Activated naive CD8-positive, alpha-beta T cell treated with anti-CD3 and anti-CD28 coated beads for 36 hours (primary cell): ENCODE results near the gene NIF3L1. TPM values are rescaled to one million over a fixed set of nuclear protein-coding genes. Genes with fewer than 3 reads are reported as not detected.
A peak's percentile ranks its signal among the peaks of the same experiment; 100 is the strongest.
"Not testable (repeated sequence)": the region's sequence is repeated elsewhere in the genome, so short reads cannot be mapped to it uniquely, and the experiment has no call there.

Experiments
- DNase-seq: peaks from one replicate; pipeline ENCODE4 v3.0.0; 2021
- H3K27ac Mint-ChIP-seq: one replicate; pipeline ENCODE4 v1.8.0; 2022; ENCODE audit warnings: mild to moderate bottlenecking, moderate library complexity, mixed read lengths
- H3K27me3 Mint-ChIP-seq: one replicate; pipeline ENCODE4 v1.8.0; 2022; ENCODE audit warnings: mild to moderate bottlenecking, mixed read lengths
- H3K36me3 Mint-ChIP-seq: one replicate; pipeline ENCODE4 v1.8.0; 2021; ENCODE audit warnings: mild to moderate bottlenecking, mixed read lengths
- H3K4me1 Mint-ChIP-seq: one replicate; pipeline ENCODE4 v1.8.0; 2021; ENCODE audit warnings: mixed read lengths
- H3K4me3 Mint-ChIP-seq: one replicate; pipeline ENCODE4 v1.8.0; 2022; ENCODE audit warnings: mild to moderate bottlenecking, moderate library complexity, mixed read lengths
- H3K9me3 Mint-ChIP-seq: one replicate; pipeline ENCODE4 v1.8.0; 2022; ENCODE audit warnings: mixed read lengths
- total RNA-seq, 2 experiments: library from RNA; stranded (reverse); gene quantifications; one replicate each; pipeline ENCODE4 v1.2.3, GENCODE V29; 2021

NIF3L1 gene
- total RNA-seq, 2 experiments from 2014 or later: 30.2 to 33.9 TPM

GRCh38 chr2:200861617-200862155 is 27.5 kb upstream of the NIF3L1 start:
- no peaks in the 10 kb centered on the region for H3K27me3 Mint-ChIP-seq
- peaks cover 80% of the 10 kb centered on the region for H3K36me3 Mint-ChIP-seq
- no peaks in the 10 kb centered on the region for H3K9me3 Mint-ChIP-seq
- peaks cover 41% of the 10 kb centered on the region for H3K4me1 Mint-ChIP-seq
- peak overlapping the region; percentile 95 for H3K27ac Mint-ChIP-seq
- peak overlapping the region; percentile 91 for H3K4me3 Mint-ChIP-seq
- DNase-seq: no peak

DNA sequence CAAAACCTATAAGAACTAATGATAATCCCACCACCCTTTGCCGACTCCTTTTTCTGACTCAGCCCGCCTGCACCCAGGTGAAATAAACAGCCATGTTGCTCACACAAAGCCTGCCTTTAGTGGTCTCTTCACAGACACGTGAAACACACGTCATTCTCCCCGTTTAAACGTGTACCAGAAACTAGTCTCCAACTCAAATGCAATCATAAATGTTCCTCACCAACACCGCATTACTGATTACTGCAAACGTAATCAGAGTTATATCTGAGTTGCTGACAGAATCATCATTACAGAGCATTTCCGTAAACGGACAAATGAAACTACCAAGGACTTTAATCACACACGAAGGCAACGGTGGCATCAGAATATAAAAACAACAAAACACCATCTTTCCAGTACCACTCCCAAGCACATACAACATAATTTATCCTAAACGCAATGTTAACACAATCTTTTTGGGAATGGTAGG is 26.6 kb upstream of the NIF3L1 start:
- Mint-ChIP-seq H3K27ac (peak overlapping the region; percentile 95), H3K4me1 (peaks cover 38% of the 10 kb centered on the region), H3K27me3 (no peaks in the 10 kb centered on the region), H3K9me3 (no peaks in the 10 kb centered on the region), H3K4me3 (peak overlapping the region; percentile 91), H3K36me3 (peaks cover 75% of the 10 kb centered on the region)
- peak; percentile 70 for DNase-seq

DNA sequence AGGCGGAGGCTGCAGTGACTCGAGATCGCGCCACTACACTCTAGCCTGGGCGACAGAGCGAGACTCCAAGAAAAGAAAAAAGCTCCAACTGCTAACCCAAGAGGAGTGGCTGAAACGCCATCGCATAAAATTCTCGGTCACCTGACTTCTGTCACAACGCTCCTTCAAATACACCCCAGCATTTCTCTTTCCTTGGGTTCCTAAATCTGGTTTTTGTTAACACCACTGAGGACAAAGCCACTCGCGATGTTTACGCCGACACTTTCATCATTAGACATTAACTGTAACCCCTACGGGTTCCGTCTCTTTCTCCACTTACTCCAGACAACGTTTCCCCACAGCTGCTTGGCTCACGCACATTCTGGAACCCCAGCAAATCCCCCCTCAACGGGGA is 25.4 kb upstream of the NIF3L1 start:
- no peak for DNase-seq
- Mint-ChIP-seq H3K4me3 (peak overlapping the region; percentile 91), H3K27ac (peak overlapping the region; percentile 95), H3K36me3 (peaks cover 65% of the 10 kb centered on the region), H3K4me1 (peaks cover 28% of the 10 kb centered on the region), H3K9me3 (no peaks in the 10 kb centered on the region), H3K27me3 (no peaks in the 10 kb centered on the region)

- peaks cover 24% of the 10 kb centered on the region for H3K4me1 Mint-ChIP-seq
Measured at GRCh38 chr2:200864176-200865034, 24.8 kb upstream of the NIF3L1 start, which contains the start of gene CLK1. TSS of gene CLK1 (minus strand) at chr2:200864658. CDS start at chr2:200861862, 2,796 bp downstream.

DNA sequence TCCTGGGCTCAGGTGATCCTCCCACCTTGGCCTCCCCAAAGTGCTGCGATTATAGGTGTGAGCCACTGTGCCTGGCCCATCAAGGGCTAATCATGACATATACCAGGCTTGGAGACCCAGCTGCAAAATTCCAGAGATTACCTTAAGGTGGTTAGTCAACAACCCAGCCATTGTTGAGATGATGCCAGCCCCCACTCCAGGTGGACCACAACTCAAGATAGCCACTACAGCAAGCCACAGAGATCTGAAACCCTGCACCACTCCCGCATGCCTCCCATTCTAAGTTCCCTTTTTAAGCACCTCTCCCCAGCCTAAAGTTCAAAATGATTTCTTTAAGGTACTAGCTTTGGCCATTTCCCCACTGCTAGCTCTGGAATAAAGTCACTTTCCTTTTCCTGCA is 20.2 kb upstream of the NIF3L1 start:
- Mint-ChIP-seq H3K4me3 (no peak overlapping the region), H3K36me3 (peaks cover 40% of the 10 kb centered on the region), H3K27me3 (no peaks in the 10 kb centered on the region), H3K9me3 (no peaks in the 10 kb centered on the region), H3K27ac (no peak overlapping the region), H3K4me1 (peaks cover 7% of the 10 kb centered on the region)
- DNase-seq: no peak

More at GRCh38 chr2:200864176-200865034, 24.8 kb upstream of the NIF3L1 start, which contains the start of gene CLK1:
- no peaks in the 10 kb centered on the region for H3K9me3 Mint-ChIP-seq
- peak within 1 kb of the TSS; percentile 91 for H3K4me3 Mint-ChIP-seq
- H3K27me3 Mint-ChIP-seq: no peaks in the 10 kb centered on the region
- peak within 1 kb of the TSS; percentile 95 for H3K27ac Mint-ChIP-seq
- DNase-seq: peak; percentile 93
- peaks cover 65% of the 10 kb centered on the region for H3K36me3 Mint-ChIP-seq

DNA sequence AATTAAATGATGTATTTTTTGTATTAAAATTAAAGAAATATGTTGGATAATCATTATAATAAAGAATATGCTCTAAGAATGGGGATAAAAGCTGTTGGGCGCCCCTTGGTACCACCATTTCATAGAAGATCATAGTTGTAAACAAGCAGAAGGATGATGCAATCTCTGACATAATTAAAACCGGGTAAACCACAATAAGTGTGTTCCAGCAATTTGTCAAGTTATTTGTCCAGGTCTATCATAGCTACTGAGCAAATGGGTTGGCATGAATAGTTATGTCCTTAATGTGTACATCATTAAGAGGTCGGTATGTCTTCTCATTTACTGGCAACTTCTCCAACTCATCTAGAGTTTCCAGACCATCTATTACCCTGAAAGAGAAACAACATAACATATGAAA is 18.0 kb upstream of the NIF3L1 start:
- Mint-ChIP-seq H3K27me3 (no peaks in the 10 kb centered on the region), H3K9me3 (no peaks in the 10 kb centered on the region), H3K36me3 (peaks cover 43% of the 10 kb centered on the region), H3K4me3 (no peak overlapping the region), H3K4me1 (no peaks in the 10 kb centered on the region), H3K27ac (peak overlapping the region; percentile 60)
- DNase-seq: no peak

- Mint-ChIP-seq H3K36me3 (peaks cover 41% of the 10 kb centered on the region), H3K9me3 (no peaks in the 10 kb centered on the region), H3K27me3 (no peaks in the 10 kb centered on the region), H3K4me3 (no peak overlapping the region), H3K27ac (no peak overlapping the region), H3K4me1 (no peaks in the 10 kb centered on the region)
- no peak for DNase-seq
Measured at GRCh38 chr2:200873560-200873959, 15.6 kb upstream of the NIF3L1 start.

DNA sequence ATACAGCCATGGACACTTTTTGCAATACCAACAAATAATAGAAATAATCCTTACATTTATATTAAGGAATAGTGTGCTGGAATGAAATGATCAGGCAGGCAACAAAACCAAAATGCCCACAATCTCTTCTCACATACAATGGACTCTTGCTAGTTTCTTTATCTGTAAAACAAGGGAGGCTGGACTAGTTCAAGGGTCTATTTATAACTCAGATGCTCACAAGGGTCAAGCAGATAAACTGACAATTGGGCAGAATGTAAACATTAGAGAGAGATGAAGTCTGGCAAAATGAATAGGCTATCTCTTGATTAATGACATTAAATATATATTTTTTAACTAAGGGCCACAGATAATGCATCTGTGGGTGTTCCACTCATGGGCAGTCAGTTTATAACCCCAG is 11.7 kb upstream of the NIF3L1 start:
- Mint-ChIP-seq H3K27me3 (no peaks in the 10 kb centered on the region), H3K4me1 (peaks cover 4% of the 10 kb centered on the region), H3K9me3 (no peaks in the 10 kb centered on the region), H3K4me3 (no peak overlapping the region), H3K36me3 (peaks cover 34% of the 10 kb centered on the region), H3K27ac (no peak overlapping the region)
- DNase-seq: no peak

GRCh38 chr2:200878289-200878880 is 10.8 kb upstream of the NIF3L1 start:
- Mint-ChIP-seq H3K4me3 (no peak overlapping the region), H3K9me3 (no peaks in the 10 kb centered on the region), H3K27ac (no peak overlapping the region), H3K4me1 (peaks cover 6% of the 10 kb centered on the region), H3K27me3 (no peaks in the 10 kb centered on the region), H3K36me3 (peaks cover 32% of the 10 kb centered on the region)
- DNase-seq: no peak

GRCh38 chr2:200881715-200882249 is 7.4 kb upstream of the NIF3L1 start:
- not testable (repeated sequence) for H3K9me3 Mint-ChIP-seq, H3K4me3 Mint-ChIP-seq, H3K27ac Mint-ChIP-seq, DNase-seq, H3K27me3 Mint-ChIP-seq
- H3K4me1 Mint-ChIP-seq: peaks cover 13% of the 10 kb centered on the region
- peaks cover 29% of the 10 kb centered on the region for H3K36me3 Mint-ChIP-seq

DNA sequence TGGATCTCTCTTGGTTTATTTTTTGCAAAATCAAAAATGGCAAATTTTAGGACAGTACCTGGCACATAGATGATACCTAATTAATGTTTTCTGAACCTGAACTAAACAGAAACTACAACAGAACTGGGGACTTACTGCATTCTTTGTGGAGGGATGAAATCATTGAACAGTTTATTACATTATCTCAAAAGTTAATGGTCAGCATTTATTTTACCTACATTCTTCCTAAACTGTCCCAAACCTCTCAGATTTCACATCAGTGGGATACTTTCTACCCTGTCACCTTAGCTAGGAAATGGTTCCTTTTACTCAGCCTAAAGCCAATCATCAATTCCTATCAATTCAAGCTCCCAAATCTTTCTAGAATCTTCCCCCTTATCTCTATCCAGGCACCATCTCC is 10.3 kb downstream of the NIF3L1 start:
- no peak for DNase-seq
- H3K4me1 Mint-ChIP-seq: peaks cover 15% of the 10 kb centered on the region
- H3K27ac Mint-ChIP-seq: peak overlapping the region; percentile 9

DNA sequence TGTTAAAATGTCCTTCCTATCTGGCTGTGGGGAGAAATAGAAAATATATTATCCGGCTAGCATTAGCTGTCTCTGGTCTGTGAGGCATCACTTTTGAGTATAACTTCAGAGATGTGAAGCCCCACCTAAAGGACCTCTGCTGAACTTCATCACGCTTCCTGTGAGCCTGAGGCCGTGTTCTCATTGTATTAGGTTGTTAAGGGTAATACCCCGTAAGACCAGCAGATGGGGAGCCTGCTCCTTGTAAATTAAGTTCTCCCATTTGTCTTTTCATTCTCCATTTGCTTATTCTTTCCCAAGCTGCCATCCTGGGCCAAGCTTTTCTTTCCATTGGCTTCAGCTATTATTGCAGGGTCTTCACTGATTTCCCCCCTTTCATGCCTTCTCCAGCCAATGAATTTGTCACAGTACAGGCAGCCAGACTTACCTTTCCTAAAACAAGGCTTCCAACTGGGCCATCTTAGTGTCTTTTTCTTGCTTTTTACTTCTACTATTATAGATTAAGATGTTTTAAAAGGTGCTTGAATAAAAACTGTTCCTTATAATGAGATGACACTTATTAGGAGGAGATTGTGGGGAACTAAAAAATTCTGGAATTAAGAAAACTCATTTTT is 12.4 kb downstream of the NIF3L1 start:
- peak; percentile 60 for DNase-seq
- Mint-ChIP-seq H3K9me3 (no peaks in the 10 kb centered on the region), H3K36me3 (peaks cover 5% of the 10 kb centered on the region), H3K27me3 (no peaks in the 10 kb centered on the region), H3K27ac (peak overlapping the region; percentile 70), H3K4me3 (no peak overlapping the region), H3K4me1 (peaks cover 15% of the 10 kb centered on the region)

More for the DNA sequence above, 10.3 kb downstream of the NIF3L1 start:
- H3K36me3 Mint-ChIP-seq: peaks cover 7% of the 10 kb centered on the region
- H3K4me3 Mint-ChIP-seq: no peak overlapping the region
- no peaks in the 10 kb centered on the region for H3K9me3 Mint-ChIP-seq
- no peaks in the 10 kb centered on the region for H3K27me3 Mint-ChIP-seq

DNA sequence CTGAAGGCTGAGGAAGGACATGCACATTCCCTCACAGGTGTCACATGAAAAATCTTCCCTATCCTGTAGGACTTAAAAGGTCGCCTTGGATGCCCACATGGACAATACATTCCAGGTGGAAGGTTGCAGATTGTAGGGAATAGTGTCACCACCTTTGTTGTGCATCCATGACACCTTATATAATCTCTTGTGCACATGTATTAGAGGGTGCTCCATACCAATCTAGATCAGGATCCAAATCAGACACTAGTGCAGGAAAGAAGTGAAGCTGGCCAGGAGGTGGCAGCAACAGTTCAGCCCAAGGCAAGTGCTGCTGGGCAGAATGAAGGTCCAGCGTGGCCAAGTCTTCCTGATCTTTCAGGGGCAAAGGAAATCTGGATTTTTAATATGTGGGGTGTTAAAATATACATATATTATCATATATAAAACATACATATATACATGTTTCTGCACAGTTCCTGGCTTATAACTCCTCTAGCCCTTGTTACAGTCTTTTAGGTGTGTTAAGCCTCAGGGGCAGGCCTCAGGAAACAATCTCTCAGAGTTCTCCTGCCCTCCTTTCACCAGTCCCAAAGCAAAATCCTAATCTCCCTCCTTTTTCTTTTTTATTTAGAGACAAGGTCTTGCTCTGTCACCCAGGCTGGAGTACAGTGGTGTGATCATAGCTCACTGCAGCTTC is 16.6 kb downstream of the NIF3L1 start:
- peak; percentile 30 for DNase-seq
- no peak overlapping the region for H3K4me3 Mint-ChIP-seq
- H3K27me3 Mint-ChIP-seq: no peaks in the 10 kb centered on the region
- H3K27ac Mint-ChIP-seq: peak overlapping the region; percentile 1
- peaks cover 8% of the 10 kb centered on the region for H3K4me1 Mint-ChIP-seq
- no peaks in the 10 kb centered on the region for H3K9me3 Mint-ChIP-seq
- peaks cover 6% of the 10 kb centered on the region for H3K36me3 Mint-ChIP-seq

DNA sequence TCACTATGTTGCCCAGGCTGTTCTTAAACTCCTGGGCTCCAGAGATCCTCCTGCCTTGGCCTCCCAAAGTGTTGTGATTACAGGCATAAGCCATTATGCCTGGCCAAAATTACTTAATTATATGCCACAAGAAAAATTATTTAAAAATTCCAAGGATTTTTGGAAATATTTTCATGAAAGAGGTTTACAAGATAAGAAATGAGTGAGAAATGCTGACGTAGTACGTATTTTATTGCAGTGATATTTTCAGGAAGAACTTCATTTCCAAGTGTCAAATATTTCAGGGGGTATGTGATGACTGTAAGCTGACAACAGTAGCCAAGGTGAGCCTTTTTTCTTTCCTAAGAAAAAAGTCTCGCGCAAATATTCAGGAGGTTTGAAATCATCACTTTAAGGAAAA is 20.8 kb downstream of the NIF3L1 start:
- Mint-ChIP-seq H3K4me3 (no peak overlapping the region), H3K27ac (no peak overlapping the region), H3K9me3 (no peaks in the 10 kb centered on the region), H3K27me3 (no peaks in the 10 kb centered on the region), H3K36me3 (peaks cover 13% of the 10 kb centered on the region), H3K4me1 (no peaks in the 10 kb centered on the region)
- DNase-seq: no peak
